WTC11 (cell line): ENCODE measurements around the gene UBE2G1.

Experiments used
- AFF4 ChIP-seq: sonication (generic); formaldehyde crosslinking; IDR thresholded peaks from 2 replicates; pipeline ENCODE4 v1.8.1; 2023; ENCODE audit warnings: mild to moderate bottlenecking, missing genetic modification reagents, borderline replicate concordance
- ATF2 ChIP-seq: sonication (generic); formaldehyde crosslinking; IDR thresholded peaks from 2 replicates; pipeline ENCODE4 v1.8.1; 2022; ENCODE audit warnings: low read depth, missing genetic modification reagents, borderline replicate concordance
- ATF6 ChIP-seq: sonication (generic); formaldehyde crosslinking; IDR thresholded peaks from 2 replicates; pipeline ENCODE4 v1.8.1; 2023; ENCODE audit warnings: mild to moderate bottlenecking, missing genetic modification reagents
- CTCF ChIP-seq: fragments of 200-600 bp; IDR thresholded peaks from 2 replicates; pipeline ENCODE4 v1.8.0; 2022; ENCODE audit warnings: antibody characterized with exemption
- E2F1 ChIP-seq: sonication (generic); formaldehyde crosslinking; IDR thresholded peaks from 2 replicates; pipeline ENCODE4 v1.8.0; 2022; ENCODE audit warnings: mild to moderate bottlenecking, missing genetic modification reagents
- EMX1 ChIP-seq: fragments of 250-450 bp; sonication (Bioruptor Pico); IDR thresholded peaks from 2 replicates; pipeline ENCODE4 v1.8.0; 2021; ENCODE audit warnings: mild to moderate bottlenecking
- ESRRA ChIP-seq: sonication (generic); formaldehyde crosslinking; IDR thresholded peaks from 2 replicates; pipeline ENCODE4 v1.8.1; 2022; ENCODE audit warnings: mild to moderate bottlenecking, missing genetic modification reagents, borderline replicate concordance
- GABPB1 ChIP-seq: sonication (generic); formaldehyde crosslinking; IDR thresholded peaks from 2 replicates; pipeline ENCODE4 v1.8.1; 2023; ENCODE audit warnings: mild to moderate bottlenecking, missing genetic modification reagents
- JUN ChIP-seq: sonication (generic); formaldehyde crosslinking; IDR thresholded peaks from 2 replicates; pipeline ENCODE4 v1.8.0; 2023; ENCODE audit warnings: mild to moderate bottlenecking, missing genetic modification reagents
- MLX ChIP-seq: sonication (generic); formaldehyde crosslinking; IDR thresholded peaks from 2 replicates; pipeline ENCODE4 v1.8.1; 2023; ENCODE audit warnings: mild to moderate bottlenecking, missing genetic modification reagents, moderate library complexity
- NFE2L1 ChIP-seq: sonication (generic); formaldehyde crosslinking; IDR thresholded peaks from 2 replicates; pipeline ENCODE4 v1.8.1; 2023; ENCODE audit warnings: missing genetic modification reagents
- PREB ChIP-seq: sonication (generic); formaldehyde crosslinking; IDR thresholded peaks from 2 replicates; pipeline ENCODE4 v1.8.1; 2022; ENCODE audit warnings: mild to moderate bottlenecking, missing genetic modification reagents, moderate library complexity, borderline replicate concordance
- SMAD3 ChIP-seq: sonication (generic); formaldehyde crosslinking; IDR thresholded peaks from 2 replicates; pipeline ENCODE4 v1.8.0; 2022; ENCODE audit warnings: missing genetic modification reagents, mild to moderate bottlenecking, borderline replicate concordance
- USF2 ChIP-seq: sonication (generic); formaldehyde crosslinking; IDR thresholded peaks from 2 replicates; pipeline ENCODE4 v1.8.1; 2023; ENCODE audit warnings: mild to moderate bottlenecking, missing genetic modification reagents, moderate library complexity

- TF ChIP-seq E2F1 (no peak), ESRRA (CRISPR knock-in tag) (no peak), ATF2 (no peak), JUN (CRISPR knock-in tag) (no peak), NFE2L1 (CRISPR knock-in tag) (no peak), MLX (no peak), CTCF (no peak), PREB (CRISPR knock-in tag) (no peak), AFF4 (CRISPR knock-in tag) (no peak), ATF6 (CRISPR knock-in tag) (no peak), SMAD3 (CRISPR knock-in tag) (no peak), EMX1 (CRISPR knock-in tag) (no peak), USF2 (CRISPR knock-in tag) (no peak), GABPB1 (CRISPR knock-in tag) (no peak)
These were observed 8.8 kb downstream of the UBE2G1 start for GRCh38 chr17:4357671-4358070.
